GM21723 (cell line): ENCODE measurements around the gene CMIP.

ENCODE experiments used
- ATAC-seq: cut with Tn5 transposase; IDR thresholded peaks from one replicate; pipeline ENCODE4 v1.9.1; 2021; ENCODE audit warnings: mild to moderate bottlenecking, moderate library complexity; ENCODE audit not compliant: unreplicated experiment

The CMIP gene

GRCh38 chr16:81547194-81547938, 102.8 kb downstream of the CMIP start:
- no peak for ATAC-seq

GRCh38 chr16:81547939-81548216, 103.3 kb downstream of the CMIP start:
- no peak for ATAC-seq

GRCh38 chr16:81548551-81548875, 103.9 kb downstream of the CMIP start:
- no peak for ATAC-seq

- no peak for ATAC-seq
Observed at GRCh38 chr16:81548876-81549546, 104.4 kb downstream of the CMIP start.

GRCh38 chr16:81549547-81550431, 105.2 kb downstream of the CMIP start:
- no peak for ATAC-seq

- ATAC-seq, result no peak
Observed at GRCh38 chr16:81550432-81550808, 105.8 kb downstream of the CMIP start.

GRCh38 chr16:81551151-81551808, 106.7 kb downstream of the CMIP start:
- no peak for ATAC-seq

- no peak for ATAC-seq
Observed at GRCh38 chr16:81551821-81552304, 107.3 kb downstream of the CMIP start.

GRCh38 chr16:81552743-81553079, 108.1 kb downstream of the CMIP start:
- no peak for ATAC-seq

- ATAC-seq, result no peak
Observed at GRCh38 chr16:81553080-81553813, 108.6 kb downstream of the CMIP start.

- ATAC-seq, result no peak
Observed at GRCh38 chr16:81553814-81554675, 109.4 kb downstream of the CMIP start.

- ATAC-seq, result no peak
Observed at GRCh38 chr16:81554979-81555378, 110.4 kb downstream of the CMIP start.

GRCh38 chr16:81555660-81556059, 111.1 kb downstream of the CMIP start:
- no peak for ATAC-seq

GRCh38 chr16:81556715-81557284, 112.2 kb downstream of the CMIP start:
- no peak for ATAC-seq

- ATAC-seq, result no peak
Observed at GRCh38 chr16:81558077-81558443, 113.5 kb downstream of the CMIP start.

- no peak for ATAC-seq
Observed at GRCh38 chr16:81558444-81559175, 114.0 kb downstream of the CMIP start.

- ATAC-seq, result no peak
Observed at GRCh38 chr16:81560979-81561657, 116.5 kb downstream of the CMIP start.

GRCh38 chr16:81562174-81562849, 117.7 kb downstream of the CMIP start:
- ATAC-seq, result no peak
